ENCODE data around the gene KLHL22. TPM values are rescaled to one million over a fixed set of nuclear protein-coding genes. Genes with fewer than 3 reads are reported as not detected.
"Not testable (repeated sequence)": the region's sequence is repeated elsewhere in the genome, so short reads cannot be mapped to it uniquely, and the experiment has no call there.

Gene KLHL22
- total RNA-seq, 1 experiment from 2014 or later: 36.2 TPM

- POLR2A ChIA-PET (ENCODE audit: low non-redundant PET): no interaction called here
- BruUV-seq (replicated peaks): no TSS peak
Measured at GRCh38 chr22:20412474-20413216, 83.0 kb downstream of the KLHL22 start.

GRCh38 chr22:20409385-20409784 lies 86.2 kb downstream of the KLHL22 start:
- CTCF ChIA-PET: interaction anchor here (0.6 kb wide), 3 partner anchors 9 to 415 kb away, joined by 3 to 4 read pairs (median 4); no protein-coding TSS in a partner anchor
- H3K27me3 ChIP-seq (replicated peaks; ENCODE audit: insufficient read depth, low read depth, low read length, poor library complexity); H3K27ac ChIP-seq (ENCODE audit: low read depth, low read length, poor library complexity, severe bottlenecking); H3K4me3 ChIP-seq (ENCODE audit: low read depth, low read length, poor library complexity, severe bottlenecking); intact Hi-C loops (cut with micrococcal nuclease; ENCODE audit: unreplicated experiment); BruUV-seq (replicated peaks); DNase-seq (ENCODE audit: low spot score); H3K4me1 ChIP-seq (ENCODE audit: insufficient read depth, low read length, poor library complexity, severe bottlenecking); H3K9me3 ChIP-seq (ENCODE audit: low read depth, low read length, poor library complexity, severe bottlenecking); POLR2A ChIA-PET (ENCODE audit: low non-redundant PET): not testable (repeated sequence)
- H3K36me3 ChIP-seq (ENCODE audit: insufficient read depth, low read length, poor library complexity, severe bottlenecking): peaks cover 19% of the 10 kb centered on the region

More at GRCh38 chr22:20412474-20413216, 83.0 kb downstream of the KLHL22 start:
- intact Hi-C loops (cut with micrococcal nuclease; ENCODE audit: unreplicated experiment): loop anchor here (10.0 kb wide), 1 partner anchor 152 kb away; no protein-coding TSS in a partner anchor
- H3K36me3 ChIP-seq (ENCODE audit: insufficient read depth, low read length, poor library complexity, severe bottlenecking): peaks cover under 1% of the 10 kb centered on the region
- no peaks in the 10 kb centered on the region for H3K9me3 ChIP-seq (ENCODE audit: low read depth, low read length, poor library complexity, severe bottlenecking)
- no peak overlapping the region for H3K4me3 ChIP-seq (ENCODE audit: low read depth, low read length, poor library complexity, severe bottlenecking)
- TF ChIP-seq EZH2 (IDR thresholded peaks at IDR 0.05; ENCODE audit: borderline replicate concordance, low read depth, low read length, poor library complexity, severe bottlenecking): no peak
- no peak for TF ChIP-seq CTCF (conservative IDR thresholded peaks at IDR 0.05; ENCODE audit: low read depth, low read length)
- H3K27ac ChIP-seq (ENCODE audit: low read depth, low read length, poor library complexity, severe bottlenecking): no peak overlapping the region
- no peaks in the 10 kb centered on the region for H3K27me3 ChIP-seq (replicated peaks; ENCODE audit: insufficient read depth, low read depth, low read length, poor library complexity)
- CTCF ChIA-PET: no interaction called here
- DNase-seq (ENCODE audit: low spot score): no peak
- no peaks in the 10 kb centered on the region for H3K4me1 ChIP-seq (ENCODE audit: insufficient read depth, low read length, poor library complexity, severe bottlenecking)

- Histone ChIP-seq H3K27ac (ENCODE audit: low read depth, low read length, poor library complexity, severe bottlenecking) (no peak overlapping the region), H3K27me3 (replicated peaks; ENCODE audit: insufficient read depth, low read depth, low read length, poor library complexity) (no peaks in the 10 kb centered on the region), H3K36me3 (ENCODE audit: insufficient read depth, low read length, poor library complexity, severe bottlenecking) (peaks cover 22% of the 10 kb centered on the region), H3K9me3 (ENCODE audit: low read depth, low read length, poor library complexity, severe bottlenecking) (no peaks in the 10 kb centered on the region), H3K4me3 (ENCODE audit: low read depth, low read length, poor library complexity, severe bottlenecking) (no peak overlapping the region), H3K4me1 (ENCODE audit: insufficient read depth, low read length, poor library complexity, severe bottlenecking) (no peaks in the 10 kb centered on the region)
- no peak for TF ChIP-seq CTCF (conservative IDR thresholded peaks at IDR 0.05; ENCODE audit: low read depth, low read length)
- no peak for TF ChIP-seq EZH2 (IDR thresholded peaks at IDR 0.05; ENCODE audit: borderline replicate concordance, low read depth, low read length, poor library complexity, severe bottlenecking)
- intact Hi-C loops (cut with micrococcal nuclease; ENCODE audit: unreplicated experiment): no loop called here
- no peak for DNase-seq (ENCODE audit: low spot score)
- ChIA-PET CTCF (no interaction called here), POLR2A (ENCODE audit: low non-redundant PET) (no interaction called here)
- BruUV-seq (replicated peaks): no TSS peak
Measured at GRCh38 chr22:20408891-20409290, 86.7 kb downstream of the KLHL22 start.

- H3K4me1 ChIP-seq (ENCODE audit: insufficient read depth, low read length, poor library complexity, severe bottlenecking): no peaks in the 10 kb centered on the region
- ChIA-PET CTCF (no interaction called here), POLR2A (ENCODE audit: low non-redundant PET) (interaction anchor here (0.7 kb wide), 1 partner anchor 88 kb away, joined by 3 read pairs; the partner anchor contains the start of gene DGCR6L)
Measured at GRCh38 chr22:20407829-20408228, 87.8 kb downstream of the KLHL22 start.

More at GRCh38 chr22:20407829-20408228, 87.8 kb downstream of the KLHL22 start:
- H3K4me3 ChIP-seq (ENCODE audit: low read depth, low read length, poor library complexity, severe bottlenecking): no peak overlapping the region
- no peaks in the 10 kb centered on the region for H3K9me3 ChIP-seq (ENCODE audit: low read depth, low read length, poor library complexity, severe bottlenecking)
- DNase-seq (ENCODE audit: low spot score): no peak
- BruUV-seq (replicated peaks): no TSS peak
- no peak overlapping the region for H3K27ac ChIP-seq (ENCODE audit: low read depth, low read length, poor library complexity, severe bottlenecking)
- intact Hi-C loops (cut with micrococcal nuclease; ENCODE audit: unreplicated experiment): no loop called here
- no peaks in the 10 kb centered on the region for H3K27me3 ChIP-seq (replicated peaks; ENCODE audit: insufficient read depth, low read depth, low read length, poor library complexity)
- peaks cover 24% of the 10 kb centered on the region for H3K36me3 ChIP-seq (ENCODE audit: insufficient read depth, low read length, poor library complexity, severe bottlenecking)
- TF ChIP-seq EZH2 (IDR thresholded peaks at IDR 0.05; ENCODE audit: borderline replicate concordance, low read depth, low read length, poor library complexity, severe bottlenecking) (no peak), CTCF (conservative IDR thresholded peaks at IDR 0.05; ENCODE audit: low read depth, low read length) (no peak)
